HCT116 (cell line): ENCODE measurements around the gene ARHGEF16. TPM values are rescaled to one million over a fixed set of nuclear protein-coding genes. Genes with fewer than 3 reads are reported as not detected.

Experiments
- ATAC-seq: fragments of 200-7000 bp; cut with Tn5 transposase; 2 replicates; pipeline ENCODE4 v1.9.1; 2020; ENCODE audit warnings: mild to moderate bottlenecking, moderate library complexity
- BruUV-seq: library from RNA; stranded (reverse); fragments of 400-500 nt; replicated peaks from 2 replicates; lab custom pipeline; 2021; lab: Mats Ljungman, UMichigan
- CTCF ChIA-PET: fragments of 300-600 bp; sonication (Branson Sonifier 250); formaldehyde crosslinking; loops from one replicate; lab custom pipeline; 2021; ENCODE audit warnings: antibody characterized with exemption; lab: Charles Lee
- POLR2A ChIA-PET: fragments of 300-600, 350-600 bp; sonication (Branson Sonifier 250); formaldehyde crosslinking; loops from one replicate; lab custom pipeline; 2021; ENCODE audit warnings: antibody characterized with exemption; lab: Charles Lee
- RAD21 ChIA-PET, 2 experiments: fragments of 300-600 bp; sonication (Branson Sonifier 250); formaldehyde crosslinking; loops; one replicate each; lab custom pipeline; 2023; ENCODE audit warnings: low total read pairs in 2 of 2; ENCODE audit not compliant: uncharacterized antibody in 2 of 2, unreplicated experiment in 2 of 2, low non-redundant PET in 1 of 2; lab: Charles Lee
- DNase-seq: peaks from one replicate; pipeline ENCODE4 v3.0.0-alpha.2; 2010; ENCODE audit warnings: low read depth, low spot score
- H2AFZ ChIP-seq: fragments of 200-600 bp; shearing (Covaris generic), sonication (generic); 2 replicates; pipeline ENCODE4 v1.6.1; 2017; ENCODE audit warnings: low read depth, mixed run types, mixed read lengths, antibody characterized with exemption, low read length; ENCODE audit not compliant: poor library complexity, severe bottlenecking
- H3K27ac ChIP-seq: 2 replicates; pipeline ENCODE4 v1.5.1; 2012; ENCODE audit warnings: low read depth, low read length
- H3K27me3 ChIP-seq: fragments of 200-600 bp; sonication (generic); 2 replicates; pipeline ENCODE4 v1.6.1; 2016; ENCODE audit warnings: mixed run types, low read length, mixed read lengths; ENCODE audit not compliant: insufficient read depth
- H3K36me3 ChIP-seq, 2 experiments: fragments of 200-500 bp in 1 of 2; fragments of 200-600 bp in 1 of 2; sonication (Bioruptor generic) in 1 of 2; sonication (generic) in 1 of 2; 2 replicates each; pipeline versions ENCODE4 v1.5.1 to v1.6.1; 2014 to 2016; ENCODE audit warnings: low read length in 2 of 2, inconsistent platforms in 1 of 2, mixed read lengths in 1 of 2, mixed run types in 1 of 2; ENCODE audit not compliant: insufficient read depth in 2 of 2, control insufficient read depth in 1 of 2
- H3K4me1 ChIP-seq, 2 experiments: fragments of 200-600 bp in 1 of 2; sonication (generic) in 1 of 2; 2 replicates each; pipeline versions ENCODE4 v1.5.1 to v1.6.1; 2012 to 2017; ENCODE audit warnings: low read length in 2 of 2, inconsistent platforms in 1 of 2, mild to moderate bottlenecking in 1 of 2, mixed read lengths in 1 of 2, mixed run types in 1 of 2, moderate library complexity in 1 of 2; ENCODE audit not compliant: insufficient read depth in 2 of 2, control insufficient read depth in 1 of 2
- H3K4me2 ChIP-seq: fragments of 200-600 bp; sonication (generic); 2 replicates; pipeline ENCODE4 v1.6.1; 2017; ENCODE audit warnings: mixed run types, low read length, mixed read lengths
- H3K4me3 ChIP-seq, 2 experiments: fragments of 200-600 bp in 1 of 2; sonication (generic) in 1 of 2; replicated peaks in 1 of 2; 2 replicates each; pipeline ENCODE4 v1.5.1; 2011 to 2016; ENCODE audit warnings: low read length in 2 of 2, control low read depth in 1 of 2, low read depth in 1 of 2, mild to moderate bottlenecking in 1 of 2, mixed read lengths in 1 of 2, mixed run types in 1 of 2
- H3K79me2 ChIP-seq: fragments of 200-600 bp; sonication (generic); 2 replicates; pipeline ENCODE4 v1.6.1; 2017; ENCODE audit warnings: mild to moderate bottlenecking, mixed run types, low read length, moderate library complexity, mixed read lengths; ENCODE audit not compliant: insufficient read depth
- H3K9ac ChIP-seq: fragments of 200-600 bp; sonication (generic); 2 replicates; pipeline ENCODE4 v1.6.1; 2016; ENCODE audit warnings: low read length, mixed read lengths
- H3K9me2 ChIP-seq: fragments of 200-600 bp; sonication (generic), shearing (Covaris generic); 2 replicates; pipeline ENCODE4 v1.6.1; 2017; ENCODE audit warnings: mixed run types, mild to moderate bottlenecking, moderate library complexity; ENCODE audit not compliant: insufficient read depth
- H3K9me3 ChIP-seq, 2 experiments: fragments of 200-500 bp in 1 of 2; fragments of 200-600 bp in 1 of 2; sonication (Bioruptor generic) in 1 of 2; sonication (generic) in 1 of 2; 2 replicates each; pipeline ENCODE4 v1.6.1; 2014 to 2017; ENCODE audit warnings: low read length in 2 of 2, mixed read lengths in 2 of 2, inconsistent platforms in 1 of 2, low read depth in 1 of 2, mild to moderate bottlenecking in 1 of 2, mixed run types in 1 of 2, moderate library complexity in 1 of 2; ENCODE audit not compliant: control insufficient read depth in 1 of 2, insufficient read depth in 1 of 2
- H4K20me1 ChIP-seq: fragments of 200-600 bp; sonication (generic), shearing (Covaris generic); 2 replicates; pipeline ENCODE4 v1.6.1; 2017; ENCODE audit warnings: mixed run types, mild to moderate bottlenecking, moderate library complexity; ENCODE audit not compliant: insufficient read depth
- ATF3 ChIP-seq: IDR thresholded peaks from 2 replicates; pipeline ENCODE4 v1.6.1; 2012
- CBX3 ChIP-seq: IDR thresholded peaks from 2 replicates; pipeline ENCODE4 v1.6.1; 2012; ENCODE audit warnings: low read depth
- MAX ChIP-seq: IDR thresholded peaks from 2 replicates; pipeline ENCODE4 v1.6.1; 2012
- POLR2AphosphoS5 ChIP-seq: IDR thresholded peaks from 2 replicates; pipeline ENCODE4 v1.6.1; 2011; ENCODE audit warnings: mild to moderate bottlenecking, low read depth, low read length, moderate library complexity
- SIN3A ChIP-seq: IDR thresholded peaks from 2 replicates; pipeline ENCODE4 v1.6.1; 2012; ENCODE audit warnings: low read depth
- YY1 ChIP-seq: IDR thresholded peaks from 2 replicates; pipeline ENCODE4 v1.6.1; 2011; ENCODE audit warnings: low read length, low read depth, moderate library complexity, mild to moderate bottlenecking; ENCODE audit not compliant: insufficient replicate concordance; ENCODE audit errors: extremely low read depth
- intact Hi-C: fragments of 100-400 bp; cut with micrococcal nuclease; formaldehyde crosslinking; loops from 2 replicates; pipeline ENCODE4 v1.10.0; 2022
- total RNA-seq: library from RNA; stranded (reverse); gene quantifications from one replicate; pipeline ENCODE4 v1.2.1, GENCODE V29; 2021; ENCODE audit not compliant: unreplicated experiment

The ARHGEF16 gene
- total RNA-seq, 1 experiment from 2014 or later, result 37.4 TPM

GRCh38 chr1:3443807-3444206 lies 10.7 kb upstream of the ARHGEF16 start:
- RAD21 ChIA-PET, result no interaction called here
- Histone ChIP-seq H3K4me3 (no peak overlapping the region), H3K9me3 (no peaks in the 10 kb centered on the region), H3K36me3 (no peaks in the 10 kb centered on the region), H3K27me3 (peaks cover 5% of the 10 kb centered on the region; the same call in 1 of the 2 replicates), H2AFZ (no peak overlapping the region), H3K9me2 (no peaks in the 10 kb centered on the region), H3K4me1 (no peaks in the 10 kb centered on the region), H3K27ac (no peak overlapping the region), H4K20me1 (no peaks in the 10 kb centered on the region), H3K79me2 (no peaks in the 10 kb centered on the region), H3K4me2 (no peak overlapping the region), H3K9ac (no peak overlapping the region)
- DNase-seq (no peak), ATAC-seq (no peak)
- CTCF ChIA-PET, result no interaction called here
- intact Hi-C loops, result no loop called here
- BruUV-seq, result no TSS peak
- POLR2A ChIA-PET, result no interaction called here
- no peak for TF ChIP-seq ATF3
- no peak for TF ChIP-seq YY1

GRCh38 chr1:3444298-3444697 lies 10.2 kb upstream of the ARHGEF16 start:
- no TSS peak for BruUV-seq
- TF ChIP-seq MAX (no peak), POLR2AphosphoS5 (no peak), CBX3 (no peak), SIN3A (no peak), YY1 (no peak)
- ChIA-PET RAD21 (no interaction called here), CTCF (no interaction called here), POLR2A (no interaction called here)
- no peak overlapping the region for H2AFZ ChIP-seq
- H3K4me2 ChIP-seq, result no peak overlapping the region
- no peaks in the 10 kb centered on the region for H3K4me1 ChIP-seq
- H3K27me3 ChIP-seq, result peaks cover 5% of the 10 kb centered on the region; the same call in 1 of the 2 replicates
- no peak overlapping the region for H3K4me3 ChIP-seq
- no peaks in the 10 kb centered on the region for H3K9me2 ChIP-seq
- no peaks in the 10 kb centered on the region for H4K20me1 ChIP-seq
- H3K9me3 ChIP-seq, result no peaks in the 10 kb centered on the region
- intact Hi-C loops, result no loop called here
- no peaks in the 10 kb centered on the region for H3K36me3 ChIP-seq
- H3K79me2 ChIP-seq, result no peaks in the 10 kb centered on the region
- H3K27ac ChIP-seq, result no peak overlapping the region
- no peak overlapping the region for H3K9ac ChIP-seq
- DNase-seq (no peak), ATAC-seq (no peak)
